HG03439 (cell line): Measurements from ENCODE around the gene ASIC2.

Experiments
- ATAC-seq: cut with Tn5 transposase; IDR thresholded peaks from one replicate; pipeline ENCODE4 v1.9.1; 2021; ENCODE audit warnings: mild to moderate bottlenecking, moderate library complexity; ENCODE audit not compliant: unreplicated experiment

The ASIC2 gene

GRCh38 chr17:33258296-33258695, 34.8 kb downstream of the ASIC2 start:
- ATAC-seq = no peak

- ATAC-seq = no peak
Observed at GRCh38 chr17:33245183-33245582, 47.9 kb downstream of the ASIC2 start.

- no peak for ATAC-seq
Observed at GRCh38 chr17:33243732-33244131, 49.4 kb downstream of the ASIC2 start.

GRCh38 chr17:33242375-33243124, 50.5 kb downstream of the ASIC2 start:
- ATAC-seq = no peak

GRCh38 chr17:33241390-33241789, 51.7 kb downstream of the ASIC2 start:
- ATAC-seq = no peak

GRCh38 chr17:33240362-33240761, 52.7 kb downstream of the ASIC2 start:
- ATAC-seq = no peak

GRCh38 chr17:33239702-33240101, 53.4 kb downstream of the ASIC2 start:
- no peak for ATAC-seq

- no peak for ATAC-seq
Observed at GRCh38 chr17:33234930-33235685, 58.0 kb downstream of the ASIC2 start.

GRCh38 chr17:33234233-33234632, 58.9 kb downstream of the ASIC2 start:
- no peak for ATAC-seq

GRCh38 chr17:33233811-33234177, 59.3 kb downstream of the ASIC2 start:
- ATAC-seq = no peak

- no peak for ATAC-seq
Observed at GRCh38 chr17:33229499-33229898, 63.6 kb downstream of the ASIC2 start.

- ATAC-seq = no peak
Observed at GRCh38 chr17:33229028-33229427, 64.1 kb downstream of the ASIC2 start.

GRCh38 chr17:33228548-33228947, 64.5 kb downstream of the ASIC2 start:
- no peak for ATAC-seq

- no peak for ATAC-seq
Observed at GRCh38 chr17:33227911-33228310, 65.2 kb downstream of the ASIC2 start.

- no peak for ATAC-seq
Observed at GRCh38 chr17:33225994-33226393, 67.1 kb downstream of the ASIC2 start.

GRCh38 chr17:33225509-33225908, 67.6 kb downstream of the ASIC2 start:
- ATAC-seq = no peak

- no peak for ATAC-seq
Observed at GRCh38 chr17:33220036-33220435, 73.1 kb downstream of the ASIC2 start.

- no peak for ATAC-seq
Observed at GRCh38 chr17:33218698-33219601, 74.1 kb downstream of the ASIC2 start.

GRCh38 chr17:33217891-33218290, 75.2 kb downstream of the ASIC2 start:
- ATAC-seq = no peak

- no peak for ATAC-seq
Observed at GRCh38 chr17:33214996-33215395, 78.1 kb downstream of the ASIC2 start.

GRCh38 chr17:33210285-33210684, 82.8 kb downstream of the ASIC2 start:
- ATAC-seq = no peak
